Suprapubic skin (tissue), 4 donors: ENCODE results near the gene CSNK1G1. TPM values are rescaled to one million over a fixed set of nuclear protein-coding genes. Genes with fewer than 3 reads are reported as not detected.

Experiments used
- DNase-seq, 2 donors: peaks; one replicate each; pipeline ENCODE4 v3.0.0-alpha.2; 2019; ENCODE audit warnings: low spot score in 2 of 2
- H3K27ac ChIP-seq: fragments of 200-600 bp; sonication (generic); one replicate; pipeline ENCODE4 v1.5.1; 2019
- H3K27me3 ChIP-seq: fragments of 200-600 bp; sonication (generic); one replicate; pipeline ENCODE4 v1.5.1; 2019
- H3K36me3 ChIP-seq: fragments of 200-600 bp; sonication (generic); one replicate; pipeline ENCODE4 v1.5.1; 2019
- H3K4me1 ChIP-seq: fragments of 200-600 bp; sonication (generic); one replicate; pipeline ENCODE4 v1.5.1; 2019
- H3K4me3 ChIP-seq: fragments of 200-600 bp; sonication (generic); one replicate; pipeline ENCODE4 v1.5.1; 2019; ENCODE audit warnings: mild to moderate bottlenecking
- H3K9me3 ChIP-seq: fragments of 200-600 bp; sonication (generic); one replicate; pipeline ENCODE4 v1.5.1; 2019
- EP300 ChIP-seq: sonication (generic); formaldehyde crosslinking; IDR thresholded peaks from one replicate; pipeline ENCODE4 v1.6.1; 2017; ENCODE audit warnings: antibody characterized with exemption
- POLR2A ChIP-seq, 2 donors: fragments of 450-650 bp; IDR thresholded peaks; one replicate each; pipeline ENCODE4 v1.6.1; 2017; ENCODE audit warnings: antibody characterized with exemption in 2 of 2, mild to moderate bottlenecking in 2 of 2, moderate library complexity in 2 of 2
- POLR2AphosphoS5 ChIP-seq, 3 donors: sonication (generic); formaldehyde crosslinking; IDR thresholded peaks; one replicate each; pipeline ENCODE4 v1.6.1; 2017; ENCODE audit warnings: antibody characterized with exemption in 3 of 3
- WGBS: methylation state at CpG from one replicate; pipeline ENCODE4 v1.1.5; 2018; 5-methylcytosine and 5-hydroxymethylcytosine counted together
- total RNA-seq, 4 donors: library from RNA; depleted of rRNA; stranded (reverse); fragments of >200 nt; gene quantifications; one replicate each; pipeline ENCODE4 v1.1.0, GENCODE V29; 2016
- TF ChIP-seq, protein P1 (sequence below), 2 donors: fragments of 200-600 bp in 1 of 2; fragments of 450-650 bp in 1 of 2; sonication (generic) in 1 of 2; IDR thresholded peaks; one replicate each; pipeline ENCODE4 v1.5.1; 2016 to 2019; ENCODE audit warnings: antibody characterized with exemption in 2 of 2, mild to moderate bottlenecking in 1 of 2, moderate library complexity in 1 of 2

CSNK1G1 gene
- total RNA-seq, 4 donors from 2014 or later = 15.9 to 28.8 (median 23.9) TPM

- Histone ChIP-seq H3K27me3 (no peaks in the 10 kb centered on the region), H3K27ac (no peak overlapping the region), H3K36me3 (peaks cover 43% of the 10 kb centered on the region), H3K4me3 (no peak overlapping the region), H3K9me3 (no peaks in the 10 kb centered on the region), H3K4me1 (no peaks in the 10 kb centered on the region)
- WGBS = 72% methylated on average over 2 of the region's 2 CpGs
- no peak for DNase-seq
- no peak for TF ChIP-seq EP300
- TF ChIP-seq POLR2AphosphoS5 (IDR thresholded peaks at IDR 0.05) = no peak
Observed at GRCh38 chr15:64210371-64210770, 145.6 kb downstream of the CSNK1G1 start.

- no peaks in the 10 kb centered on the region for H3K4me1 ChIP-seq
- no peaks in the 10 kb centered on the region for H3K9me3 ChIP-seq
- no peak for DNase-seq
- WGBS = 52% methylated on average over 3 of the region's 3 CpGs
- no peak overlapping the region for H3K27ac ChIP-seq
- TF ChIP-seq POLR2AphosphoS5 (IDR thresholded peaks at IDR 0.05) (no peak), EP300 (no peak), POLR2A (IDR thresholded peaks at IDR 0.05) (no peak)
- TF ChIP-seq, protein P1, sequence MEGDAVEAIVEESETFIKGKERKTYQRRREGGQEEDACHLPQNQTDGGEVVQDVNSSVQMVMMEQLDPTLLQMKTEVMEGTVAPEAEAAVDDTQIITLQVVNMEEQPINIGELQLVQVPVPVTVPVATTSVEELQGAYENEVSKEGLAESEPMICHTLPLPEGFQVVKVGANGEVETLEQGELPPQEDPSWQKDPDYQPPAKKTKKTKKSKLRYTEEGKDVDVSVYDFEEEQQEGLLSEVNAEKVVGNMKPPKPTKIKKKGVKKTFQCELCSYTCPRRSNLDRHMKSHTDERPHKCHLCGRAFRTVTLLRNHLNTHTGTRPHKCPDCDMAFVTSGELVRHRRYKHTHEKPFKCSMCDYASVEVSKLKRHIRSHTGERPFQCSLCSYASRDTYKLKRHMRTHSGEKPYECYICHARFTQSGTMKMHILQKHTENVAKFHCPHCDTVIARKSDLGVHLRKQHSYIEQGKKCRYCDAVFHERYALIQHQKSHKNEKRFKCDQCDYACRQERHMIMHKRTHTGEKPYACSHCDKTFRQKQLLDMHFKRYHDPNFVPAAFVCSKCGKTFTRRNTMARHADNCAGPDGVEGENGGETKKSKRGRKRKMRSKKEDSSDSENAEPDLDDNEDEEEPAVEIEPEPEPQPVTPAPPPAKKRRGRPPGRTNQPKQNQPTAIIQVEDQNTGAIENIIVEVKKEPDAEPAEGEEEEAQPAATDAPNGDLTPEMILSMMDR (IDR thresholded peaks at IDR 0.05) = no peak
- H3K4me3 ChIP-seq = no peak overlapping the region
- no peaks in the 10 kb centered on the region for H3K27me3 ChIP-seq
- H3K36me3 ChIP-seq = peaks cover 44% of the 10 kb centered on the region
Observed at GRCh38 chr15:64209680-64210334, 146.2 kb downstream of the CSNK1G1 start.

GRCh38 chr15:64205202-64205601 lies 150.8 kb downstream of the CSNK1G1 start:
- Histone ChIP-seq H3K9me3 (no peaks in the 10 kb centered on the region), H3K27me3 (no peaks in the 10 kb centered on the region), H3K36me3 (peaks cover 47% of the 10 kb centered on the region), H3K27ac (no peak overlapping the region), H3K4me3 (no peak overlapping the region), H3K4me1 (no peaks in the 10 kb centered on the region)
- no peak for TF ChIP-seq POLR2A (IDR thresholded peaks at IDR 0.05)
- TF ChIP-seq, protein P1 (IDR thresholded peaks at IDR 0.05) = no peak
- no peak for TF ChIP-seq POLR2AphosphoS5 (IDR thresholded peaks at IDR 0.05)
- no peak for TF ChIP-seq EP300
- no peak for DNase-seq

DNA sequence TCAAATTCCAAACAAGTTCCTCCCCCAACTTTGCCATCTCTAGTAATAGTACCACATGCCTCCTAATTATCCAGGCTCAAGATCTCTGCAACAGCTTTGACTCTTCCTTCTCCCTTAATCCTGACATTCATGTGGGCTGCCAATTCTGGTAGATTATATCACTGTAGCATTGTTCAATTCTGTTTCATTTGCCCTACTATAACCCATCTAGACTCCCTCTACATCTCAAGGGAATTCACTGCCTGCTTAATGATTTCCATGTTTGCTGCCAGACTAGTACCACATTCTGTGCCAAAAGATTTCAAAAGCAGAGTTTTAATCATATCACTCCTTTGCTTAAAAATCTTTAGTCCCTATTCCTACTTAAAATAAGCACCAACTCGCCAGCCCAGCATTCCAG lies 158.5 kb downstream of the CSNK1G1 start:
- Histone ChIP-seq H3K36me3 (peaks cover 32% of the 10 kb centered on the region), H3K4me1 (peaks cover 5% of the 10 kb centered on the region), H3K27ac (no peak overlapping the region), H3K9me3 (no peaks in the 10 kb centered on the region), H3K27me3 (no peaks in the 10 kb centered on the region), H3K4me3 (no peak overlapping the region)
- WGBS = 53% methylated on average over 1 of the region's 1 CpG
- TF ChIP-seq POLR2A (IDR thresholded peaks at IDR 0.05) (no peak), EP300 (no peak), POLR2AphosphoS5 (IDR thresholded peaks at IDR 0.05) (no peak)
- TF ChIP-seq, protein P1 (IDR thresholded peaks at IDR 0.05) = no peak
- DNase-seq = no peak

GRCh38 chr15:64193971-64194370 lies 162.0 kb downstream of the CSNK1G1 start:
- WGBS = 93% methylated on average over 6 of the region's 6 CpGs
- Histone ChIP-seq H3K27ac (no peak overlapping the region), H3K27me3 (no peaks in the 10 kb centered on the region), H3K4me1 (peaks cover 5% of the 10 kb centered on the region), H3K4me3 (no peak overlapping the region), H3K36me3 (peaks cover 10% of the 10 kb centered on the region), H3K9me3 (no peaks in the 10 kb centered on the region)
- DNase-seq = no peak
- TF ChIP-seq, protein P1 (IDR thresholded peaks at IDR 0.05) = no peak
- TF ChIP-seq EP300 = no peak
- TF ChIP-seq POLR2AphosphoS5 (IDR thresholded peaks at IDR 0.05) = no peak
- TF ChIP-seq POLR2A (IDR thresholded peaks at IDR 0.05) = no peak
